Mesodermal cell (in vitro differentiated cells): ENCODE measurements around the gene GJD2.

Experiments
- H3K27ac ChIP-seq: 2 replicates; pipeline ENCODE4 v1.7.0; 2013; ENCODE audit warnings: mild to moderate bottlenecking, low read depth, low read length, moderate library complexity; ENCODE audit not compliant: severe bottlenecking
- H3K36me3 ChIP-seq: 2 replicates; pipeline ENCODE4 v1.7.1; 2013; ENCODE audit warnings: mild to moderate bottlenecking, low read length, moderate library complexity; ENCODE audit not compliant: control insufficient read depth, insufficient read depth
- H3K4me1 ChIP-seq: one replicate; pipeline ENCODE4 v1.7.1; 2013; ENCODE audit warnings: mild to moderate bottlenecking, low read length; ENCODE audit not compliant: insufficient read depth, control insufficient read depth, poor library complexity, severe bottlenecking
- H3K4me3 ChIP-seq: 2 replicates; pipeline ENCODE4 v1.7.0; 2013; ENCODE audit warnings: low read length, control low read depth, mild to moderate bottlenecking; ENCODE audit not compliant: insufficient read depth, poor library complexity, severe bottlenecking; ENCODE audit errors: extremely low read depth
- H3K9me3 ChIP-seq: 2 replicates; pipeline ENCODE4 v1.7.1; 2013; ENCODE audit warnings: mild to moderate bottlenecking, low read length, moderate library complexity; ENCODE audit not compliant: control insufficient read depth
- WGBS, 2 experiments: methylation state at CpG; one replicate each; pipeline ENCODE4 v1.1.5; 2013; ENCODE audit warnings: missing lambda C conversion rate in 2 of 2; ENCODE audit not compliant: insufficient coverage in 2 of 2; 5-methylcytosine and 5-hydroxymethylcytosine counted together

The GJD2 gene

DNA sequence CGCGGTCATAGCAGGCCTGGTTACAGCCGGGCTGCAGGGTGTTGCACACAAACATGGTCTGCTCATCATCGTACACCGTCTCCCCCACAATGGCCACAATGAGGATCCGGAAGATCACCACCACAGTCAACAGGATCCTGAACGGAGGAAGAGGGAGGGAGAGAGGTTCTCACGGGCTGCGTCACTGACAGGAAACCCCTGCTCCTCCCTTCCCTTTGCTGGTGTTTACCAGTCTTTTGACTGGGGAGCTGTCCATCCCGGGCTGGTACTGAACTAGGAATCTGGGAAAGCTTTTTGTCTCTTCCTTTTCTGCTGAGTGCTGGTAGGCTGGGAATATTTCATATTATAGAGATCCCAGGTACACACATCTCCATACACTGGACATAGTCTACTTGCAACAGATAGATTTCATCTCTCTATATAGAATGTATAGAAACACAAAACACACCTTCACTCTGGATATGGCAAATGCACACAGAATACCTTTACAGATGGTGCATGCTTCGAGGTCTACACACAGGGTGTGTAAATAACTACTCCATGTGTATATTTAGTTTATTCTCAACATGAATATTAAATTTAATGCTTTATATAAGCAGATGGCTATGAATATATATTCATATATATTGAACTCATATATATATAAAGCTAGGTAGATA lies 1.4 kb downstream of the GJD2 start:
- Histone ChIP-seq H3K4me3 (no peak overlapping the region), H3K27ac (no peak overlapping the region), H3K4me1 (no peaks in the 10 kb centered on the region), H3K36me3 (no peaks in the 10 kb centered on the region), H3K9me3 (no peaks in the 10 kb centered on the region)
- 100% methylated on average over 1 to 2 of the region's 11 CpGs for WGBS, 2 experiments

DNA sequence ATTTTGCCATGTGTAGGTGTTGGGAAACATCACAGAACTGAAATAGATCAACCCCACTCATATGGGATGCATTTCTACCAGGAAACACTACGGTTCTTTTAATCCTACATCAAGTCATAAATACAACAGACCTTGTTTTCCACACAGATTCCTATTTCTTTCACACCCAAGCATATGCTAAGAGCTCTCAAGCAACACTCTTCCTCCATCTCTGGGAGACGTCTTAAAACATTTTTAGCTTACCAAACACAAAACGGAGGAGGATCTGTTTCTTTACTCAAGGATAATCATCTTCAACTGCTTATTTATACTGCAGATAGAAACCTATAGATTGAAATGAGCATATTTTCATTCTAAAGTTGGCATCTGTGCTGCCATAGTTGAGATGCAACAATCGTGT lies 5.1 kb downstream of the GJD2 start:
- 78 to 93% methylated on average over 2 to 3 of the region's 4 CpGs for WGBS, 2 experiments
- Histone ChIP-seq H3K4me3 (no peak overlapping the region), H3K27ac (no peak overlapping the region), H3K36me3 (no peaks in the 10 kb centered on the region), H3K4me1 (no peaks in the 10 kb centered on the region), H3K9me3 (no peaks in the 10 kb centered on the region)

- Histone ChIP-seq H3K27ac (no peak overlapping the region), H3K36me3 (no peaks in the 10 kb centered on the region), H3K9me3 (no peaks in the 10 kb centered on the region), H3K4me3 (no peak overlapping the region), H3K4me1 (no peaks in the 10 kb centered on the region)
- no CpG with 5 or more reads among the region's 2 CpGs for WGBS, 2 experiments
These were observed 15.5 kb downstream of the GJD2 start for GRCh38 chr15:34739346-34739745.

GRCh38 chr15:34738002-34738401 lies 16.8 kb downstream of the GJD2 start:
- Histone ChIP-seq H3K4me1 (no peaks in the 10 kb centered on the region), H3K9me3 (no peaks in the 10 kb centered on the region), H3K36me3 (no peaks in the 10 kb centered on the region), H3K27ac (no peak overlapping the region), H3K4me3 (no peak overlapping the region)
- no CpG with 5 or more reads among the region's 2 CpGs for WGBS, 2 experiments

DNA sequence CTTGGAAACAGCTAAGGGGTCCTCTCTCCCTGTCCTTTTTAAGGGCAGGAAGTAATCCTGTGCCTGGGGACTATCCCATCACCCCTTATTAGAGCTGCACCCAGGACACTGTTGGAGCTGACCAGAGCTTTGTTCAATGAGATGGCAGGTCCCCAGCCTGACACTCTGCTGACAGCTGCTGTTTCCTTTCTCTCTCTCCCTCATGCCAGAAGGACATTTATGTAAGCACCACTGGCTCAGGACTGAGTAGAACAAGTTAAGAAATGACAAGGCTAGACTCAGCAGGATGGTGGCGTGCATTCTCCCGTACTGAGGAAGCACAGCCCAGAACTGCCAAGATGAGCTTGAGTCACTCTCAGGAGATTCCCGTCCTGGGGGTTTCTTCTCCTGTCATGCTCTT lies 17.3 kb downstream of the GJD2 start:
- H3K9me3 ChIP-seq: no peaks in the 10 kb centered on the region

DNA sequence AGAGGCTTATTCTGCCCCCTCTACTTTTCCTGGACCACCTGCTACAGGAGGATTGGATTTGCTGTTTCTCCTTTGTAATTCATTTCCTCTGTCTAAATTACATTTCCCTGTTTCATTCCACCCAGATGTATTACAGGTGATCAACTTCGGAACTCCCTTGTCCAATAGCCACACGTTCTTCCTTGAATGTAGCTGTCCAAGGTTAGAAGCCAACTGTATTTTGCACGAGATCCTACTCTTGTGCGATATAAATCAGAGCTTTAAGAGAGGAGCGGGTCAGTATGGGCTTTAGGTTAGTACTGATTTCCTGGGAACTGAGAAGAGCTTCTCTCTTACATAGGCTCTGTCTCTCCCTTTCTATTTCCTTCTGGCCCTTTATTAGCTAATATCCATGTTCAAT lies 20.5 kb downstream of the GJD2 start:
- Histone ChIP-seq H3K4me1 (peaks cover 6% of the 10 kb centered on the region), H3K27ac (no peak overlapping the region), H3K36me3 (no peaks in the 10 kb centered on the region), H3K9me3 (no peaks in the 10 kb centered on the region), H3K4me3 (no peak overlapping the region)
- 83% methylated on average over 2 of the region's 5 CpGs; no CpG with 5 or more reads in 1 of the 2 experiments for WGBS, 2 experiments

More for the DNA sequence above, 17.3 kb downstream of the GJD2 start:
- Histone ChIP-seq H3K4me1 (peaks cover 3% of the 10 kb centered on the region), H3K4me3 (no peak overlapping the region), H3K36me3 (no peaks in the 10 kb centered on the region), H3K27ac (no peak overlapping the region)
- WGBS, 2 experiments: 69% methylated on average over 3 of the region's 3 CpGs; no CpG with 5 or more reads in 1 of the 2 experiments

DNA sequence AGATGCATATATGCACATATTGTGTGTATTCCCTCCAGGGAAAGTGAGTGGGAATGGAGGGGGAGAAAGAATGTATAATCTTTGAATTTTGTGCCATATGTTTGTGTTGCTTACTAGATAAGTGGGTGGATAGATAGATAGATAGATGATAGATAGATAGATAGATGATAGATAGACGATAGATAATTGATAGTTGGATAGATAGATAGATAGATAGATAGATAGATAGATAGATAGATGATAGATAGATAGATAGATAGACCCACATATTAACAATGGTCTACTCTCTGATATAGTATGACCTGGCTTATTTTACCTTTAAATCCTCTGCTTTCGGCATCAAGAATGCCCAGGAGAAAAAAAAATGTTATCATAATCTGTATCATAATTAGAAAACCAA lies 21.2 kb downstream of the GJD2 start:
- Histone ChIP-seq H3K4me3 (no peak overlapping the region), H3K36me3 (no peaks in the 10 kb centered on the region), H3K4me1 (peaks cover 6% of the 10 kb centered on the region), H3K27ac (no peak overlapping the region), H3K9me3 (no peaks in the 10 kb centered on the region)
- 40% methylated on average over 1 of the region's 2 CpGs; no CpG with 5 or more reads in 1 of the 2 experiments for WGBS, 2 experiments

DNA sequence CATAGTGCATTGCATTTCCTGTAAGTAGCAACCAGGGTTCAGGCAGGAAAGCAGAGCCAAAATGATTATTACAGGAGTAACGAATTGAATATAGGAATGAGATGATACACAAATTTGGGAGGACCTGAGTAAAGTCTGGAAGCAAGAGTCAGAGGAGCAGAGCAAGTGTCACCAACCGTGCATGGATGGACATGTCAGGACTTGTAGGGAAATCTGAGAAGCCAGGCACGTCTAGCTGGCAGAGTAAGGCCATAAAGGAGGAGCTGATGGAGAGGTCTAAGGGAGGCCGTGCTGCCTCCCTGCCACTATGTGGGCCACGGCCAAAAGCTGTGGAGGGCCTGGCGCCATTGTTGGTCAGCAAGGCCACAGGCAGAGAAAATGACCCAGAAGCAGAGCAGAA lies 22.4 kb downstream of the GJD2 start:
- Histone ChIP-seq H3K4me1 (peaks cover 6% of the 10 kb centered on the region), H3K27ac (no peak overlapping the region), H3K9me3 (no peaks in the 10 kb centered on the region), H3K4me3 (no peak overlapping the region), H3K36me3 (no peaks in the 10 kb centered on the region)
- 90 to 98% methylated on average over 6 of the region's 6 CpGs for WGBS, 2 experiments

DNA sequence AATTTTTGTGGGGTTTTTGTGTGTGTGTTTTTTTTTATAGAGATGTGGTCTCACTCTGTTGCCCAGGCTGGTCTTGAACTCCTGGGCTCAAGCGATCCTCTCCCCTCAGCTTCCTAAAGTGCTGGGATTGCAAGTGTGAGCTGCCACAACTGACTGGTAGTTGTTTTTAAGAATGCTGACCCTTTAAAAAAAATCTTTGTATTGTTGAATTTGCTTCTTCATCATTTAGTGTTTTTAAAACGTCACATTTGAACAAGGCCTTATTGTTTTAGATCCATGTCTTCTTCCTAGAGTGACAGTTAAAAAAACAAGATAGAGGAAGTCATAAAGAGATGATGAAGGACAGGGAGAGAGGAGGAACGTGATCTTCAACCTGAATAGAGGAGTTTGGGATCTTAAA lies 24.1 kb downstream of the GJD2 start:
- Histone ChIP-seq H3K36me3 (no peaks in the 10 kb centered on the region), H3K9me3 (peaks cover 5% of the 10 kb centered on the region), H3K27ac (no peak overlapping the region), H3K4me3 (no peak overlapping the region), H3K4me1 (peaks cover 16% of the 10 kb centered on the region)
- 100% methylated on average over 1 of the region's 3 CpGs; no CpG with 5 or more reads in 1 of the 2 experiments for WGBS, 2 experiments

GRCh38 chr15:34729886-34730285 lies 24.9 kb downstream of the GJD2 start:
- no peaks in the 10 kb centered on the region for H3K36me3 ChIP-seq
- peaks cover 5% of the 10 kb centered on the region for H3K9me3 ChIP-seq
- no peak overlapping the region for H3K27ac ChIP-seq
- no CpG with 5 or more reads among the region's 1 CpG for WGBS, 2 experiments
- H3K4me3 ChIP-seq: no peak overlapping the region
- H3K4me1 ChIP-seq: peaks cover 21% of the 10 kb centered on the region

DNA sequence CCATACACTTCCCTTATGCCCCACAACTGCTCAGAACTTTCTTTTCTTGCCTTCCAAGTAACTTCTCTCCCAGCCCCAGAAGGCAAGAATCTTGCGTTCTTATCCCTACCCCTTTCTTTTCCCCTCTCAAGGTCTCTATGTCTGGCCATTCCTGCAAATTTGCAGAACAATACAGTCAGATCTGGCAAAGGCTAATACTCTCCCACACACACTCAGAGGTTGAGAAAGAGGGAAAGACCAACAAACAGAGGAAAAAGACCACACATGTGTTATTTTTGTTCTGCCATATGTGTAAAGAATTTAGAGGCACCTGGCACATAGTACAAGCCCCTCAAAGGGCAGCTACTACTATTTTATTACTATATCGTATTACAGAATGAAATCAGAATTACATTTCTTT lies 25.7 kb downstream of the GJD2 start:
- peaks cover 25% of the 10 kb centered on the region for H3K4me1 ChIP-seq
- peaks cover 5% of the 10 kb centered on the region for H3K9me3 ChIP-seq
- H3K36me3 ChIP-seq: no peaks in the 10 kb centered on the region
- no peak overlapping the region for H3K4me3 ChIP-seq
- 33 to 38% methylated on average over 1 of the region's 2 CpGs for WGBS, 2 experiments
- H3K27ac ChIP-seq: no peak overlapping the region
